ENCODE results near the gene CD248.

The CD248 gene

DNA sequence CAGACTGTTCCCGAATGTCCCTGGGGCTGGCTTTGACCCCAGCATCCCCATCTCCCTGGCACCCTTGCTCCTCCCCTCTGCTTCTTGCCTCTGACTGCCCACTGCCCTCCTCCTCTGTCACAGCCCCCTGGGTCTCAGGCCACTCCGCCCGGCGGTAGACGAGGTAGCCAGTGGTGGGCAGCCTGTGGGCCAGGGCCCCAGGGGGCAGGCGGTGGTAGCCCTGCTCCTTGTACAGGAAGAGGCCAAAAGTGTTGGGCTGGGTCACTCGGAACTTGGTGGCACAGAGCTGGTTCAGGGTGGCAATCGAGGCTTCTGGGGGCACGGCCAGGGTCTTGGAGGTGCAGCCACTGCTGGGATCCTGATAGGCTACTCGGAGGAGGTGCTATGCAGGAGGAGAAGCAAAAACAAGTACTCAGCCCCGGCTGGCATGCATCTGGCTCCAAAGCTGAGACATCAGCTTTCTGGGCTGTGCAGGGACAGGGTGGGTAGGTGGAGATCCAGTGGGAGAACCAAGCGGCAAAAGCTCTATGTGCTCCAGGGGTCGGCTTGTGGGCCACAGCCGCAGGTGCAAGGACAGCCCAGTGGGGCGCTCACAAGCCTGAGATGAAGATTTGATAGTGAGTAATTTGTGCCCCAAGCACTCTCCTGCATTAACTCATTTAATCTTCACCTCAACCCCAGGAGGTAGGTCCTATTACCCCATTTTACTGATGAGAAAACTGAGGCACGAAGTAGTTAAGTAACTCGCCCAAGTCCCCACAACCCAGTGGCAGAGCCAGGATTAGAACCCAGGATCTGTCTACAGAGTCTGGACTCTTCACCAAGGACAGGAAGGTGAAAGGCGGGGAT lies 15.8 kb upstream of the CD248 start:
- TF ChIP-seq CTCF (IDR thresholded peaks at IDR 0.05; ENCODE audit: insufficient read depth, low read depth, low read length, missing control alignments), result no peak
- DNase-seq (ENCODE audit: low read depth), result no peak
- H3K4me3 ChIP-seq (ENCODE audit: low read length), result no peak overlapping the region

DNA sequence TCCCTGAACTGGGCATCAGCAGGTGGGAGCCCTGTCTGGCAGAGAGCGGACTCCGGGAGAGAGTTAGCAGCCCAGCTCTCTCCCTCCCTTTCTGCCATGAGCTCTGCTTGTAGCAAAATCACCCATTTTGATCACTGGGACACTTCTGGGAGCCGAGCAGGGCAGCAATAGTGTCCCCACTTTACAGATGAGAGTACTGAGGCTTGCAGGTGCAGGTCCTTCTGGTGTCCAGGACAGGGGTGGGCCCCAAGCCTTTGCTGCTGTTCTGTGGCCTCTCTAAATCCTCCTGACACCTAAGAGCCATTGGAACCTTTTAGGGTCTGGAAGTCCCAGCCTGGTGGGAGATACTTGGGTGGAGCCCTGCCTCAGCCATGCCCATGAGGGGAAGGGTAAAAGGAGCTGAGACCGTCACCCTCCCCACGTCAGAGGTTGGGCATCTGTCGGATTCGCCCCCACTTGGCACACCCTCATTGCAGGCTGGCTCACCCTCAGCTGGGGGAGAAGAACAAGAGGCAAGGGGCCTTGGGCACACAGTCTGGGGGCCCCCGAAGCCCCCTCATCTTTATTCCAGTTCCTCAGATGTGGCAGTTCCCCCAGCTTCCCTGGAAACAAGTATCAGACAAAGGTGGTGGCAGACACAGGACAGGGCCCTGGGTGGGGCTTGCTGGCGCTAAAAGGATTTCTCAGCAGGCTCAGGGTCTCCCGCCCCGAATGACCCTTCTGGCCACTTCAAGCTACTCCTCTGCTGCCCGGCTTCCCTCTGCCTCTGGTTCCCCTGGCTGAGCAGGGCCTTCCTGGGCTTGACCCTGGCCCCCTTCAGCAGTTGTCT lies 14.9 kb upstream of the CD248 start:
- no peak for DNase-seq (ENCODE audit: low read depth)
- no peak for TF ChIP-seq CTCF (IDR thresholded peaks at IDR 0.05; ENCODE audit: insufficient read depth, low read depth, low read length, missing control alignments)
- no peak overlapping the region for H3K4me3 ChIP-seq (ENCODE audit: low read length)

DNA sequence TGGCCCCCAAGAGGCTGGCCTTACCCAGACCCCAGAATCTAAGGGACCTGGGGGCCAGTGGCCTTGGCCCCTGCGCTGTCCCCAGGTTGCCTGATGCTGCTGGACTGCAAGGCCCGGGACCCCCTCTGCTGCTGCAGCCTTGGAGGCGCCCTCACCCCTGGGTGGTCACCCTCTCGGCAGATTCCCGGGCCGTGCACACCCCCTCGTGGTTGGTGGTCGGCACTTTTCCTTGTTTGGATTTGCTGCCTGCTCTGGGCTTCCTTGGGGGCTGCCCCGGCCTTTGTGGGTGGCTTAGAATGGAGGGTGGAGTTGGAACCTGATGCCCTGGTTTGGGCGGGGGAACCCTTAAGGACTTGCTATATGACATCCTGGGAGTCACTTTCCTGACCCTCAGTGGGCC lies 14.1 kb upstream of the CD248 start:
- no peak for TF ChIP-seq CTCF (IDR thresholded peaks at IDR 0.05; ENCODE audit: insufficient read depth, low read depth, low read length, missing control alignments)
- no peak overlapping the region for H3K4me3 ChIP-seq (ENCODE audit: low read length)
- no peak for DNase-seq (ENCODE audit: low read depth)

DNA sequence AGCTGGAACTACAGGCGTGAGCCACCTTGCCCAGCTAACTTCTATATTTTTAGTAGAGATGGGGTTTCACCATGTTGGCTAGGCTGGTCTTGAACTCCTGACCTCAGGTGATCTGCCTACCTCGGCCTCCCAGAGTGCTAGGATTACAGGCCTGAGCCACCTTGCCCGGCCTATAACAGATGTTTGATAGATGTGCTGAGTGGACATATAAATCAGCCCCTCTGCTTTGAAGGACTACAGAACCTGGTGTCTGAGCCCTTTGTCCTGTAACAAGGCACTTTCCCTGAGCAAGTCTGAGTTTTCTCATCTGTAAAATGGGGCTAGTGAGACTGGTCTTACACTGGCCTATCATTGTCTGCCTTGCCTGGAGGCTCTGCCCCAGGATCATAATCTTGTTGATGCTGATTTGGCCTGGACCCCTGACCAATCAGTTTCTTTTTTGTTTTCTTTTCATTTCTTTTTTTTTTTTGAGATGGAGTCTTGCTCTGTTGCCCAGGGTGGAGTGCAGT lies 12.4 kb upstream of the CD248 start:
- no peak for DNase-seq (ENCODE audit: low read depth)

GRCh38 chr11:66328302-66329144 lies 11.7 kb upstream of the CD248 start:
- peak; percentile 88 for TF ChIP-seq CTCF (IDR thresholded peaks at IDR 0.05; ENCODE audit: insufficient read depth, low read depth, low read length, missing control alignments)
- DNase-seq (ENCODE audit: low read depth), result peak; percentile 70
- no peak overlapping the region for H3K4me3 ChIP-seq (ENCODE audit: low read length)

More for the DNA sequence above, 12.4 kb upstream of the CD248 start:
- H3K4me3 ChIP-seq (ENCODE audit: low read length), result no peak overlapping the region
- no peak for TF ChIP-seq CTCF (IDR thresholded peaks at IDR 0.05; ENCODE audit: insufficient read depth, low read depth, low read length, missing control alignments)

DNA sequence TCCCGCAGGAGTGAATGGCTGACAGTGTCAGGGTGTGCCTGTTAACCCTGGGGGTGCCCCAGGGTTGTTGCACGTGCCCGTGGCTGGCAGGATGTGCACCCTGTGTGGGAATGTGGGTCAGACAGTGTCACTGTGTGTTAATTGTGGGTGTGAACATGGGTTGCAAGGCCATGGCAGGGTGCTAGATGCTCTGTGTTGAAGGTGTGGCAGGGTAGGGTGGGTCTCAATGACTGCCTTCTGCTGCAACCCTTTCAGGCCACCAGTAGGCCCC lies 11.1 kb upstream of the CD248 start:
- no peak for TF ChIP-seq CTCF (IDR thresholded peaks at IDR 0.05; ENCODE audit: insufficient read depth, low read depth, low read length, missing control alignments)
- no peak overlapping the region for H3K4me3 ChIP-seq (ENCODE audit: low read length)
- peak; percentile 53 for DNase-seq (ENCODE audit: low read depth)
